Hepatocyte (in vitro differentiated cells): Measurements from ENCODE around the gene DHRS7C.

ENCODE experiments used
- EZH2 ChIP-seq: fragments of 200-600 bp; sonication (generic); IDR thresholded peaks from 2 replicates; pipeline ENCODE4 v1.6.1; 2016; ENCODE audit warnings: antibody characterized with exemption, mild to moderate bottlenecking, borderline replicate concordance
- EZH2phosphoT487 ChIP-seq: fragments of 200-600 bp; sonication (generic); IDR thresholded peaks from one replicate; pipeline ENCODE4 v1.6.1; 2018; ENCODE audit warnings: antibody characterized with exemption, mild to moderate bottlenecking, low read depth, moderate library complexity; ENCODE audit not compliant: unreplicated experiment, severe bottlenecking
- TF ChIP-seq, protein P1 (sequence below): fragments of 200-600 bp; sonication (generic); IDR thresholded peaks from 2 replicates; pipeline ENCODE4 v1.5.1; 2016; ENCODE audit warnings: antibody characterized with exemption, mild to moderate bottlenecking; ENCODE audit not compliant: poor library complexity

GRCh38 chr17:9824094-9824493 lies 32.7 kb upstream of the DHRS7C start:
- TF ChIP-seq, protein P1, sequence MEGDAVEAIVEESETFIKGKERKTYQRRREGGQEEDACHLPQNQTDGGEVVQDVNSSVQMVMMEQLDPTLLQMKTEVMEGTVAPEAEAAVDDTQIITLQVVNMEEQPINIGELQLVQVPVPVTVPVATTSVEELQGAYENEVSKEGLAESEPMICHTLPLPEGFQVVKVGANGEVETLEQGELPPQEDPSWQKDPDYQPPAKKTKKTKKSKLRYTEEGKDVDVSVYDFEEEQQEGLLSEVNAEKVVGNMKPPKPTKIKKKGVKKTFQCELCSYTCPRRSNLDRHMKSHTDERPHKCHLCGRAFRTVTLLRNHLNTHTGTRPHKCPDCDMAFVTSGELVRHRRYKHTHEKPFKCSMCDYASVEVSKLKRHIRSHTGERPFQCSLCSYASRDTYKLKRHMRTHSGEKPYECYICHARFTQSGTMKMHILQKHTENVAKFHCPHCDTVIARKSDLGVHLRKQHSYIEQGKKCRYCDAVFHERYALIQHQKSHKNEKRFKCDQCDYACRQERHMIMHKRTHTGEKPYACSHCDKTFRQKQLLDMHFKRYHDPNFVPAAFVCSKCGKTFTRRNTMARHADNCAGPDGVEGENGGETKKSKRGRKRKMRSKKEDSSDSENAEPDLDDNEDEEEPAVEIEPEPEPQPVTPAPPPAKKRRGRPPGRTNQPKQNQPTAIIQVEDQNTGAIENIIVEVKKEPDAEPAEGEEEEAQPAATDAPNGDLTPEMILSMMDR = no peak
- TF ChIP-seq EZH2phosphoT487 = no peak
- no peak for TF ChIP-seq EZH2
